Glomerular endothelial cell (primary cell): Measurements from ENCODE around the gene MLXIP. TPM values are rescaled to one million over a fixed set of nuclear protein-coding genes. Genes with fewer than 3 reads are reported as not detected.

Source experiments
- DNase-seq: peaks from one replicate; pipeline ENCODE4 v3.0.0-alpha.2; 2011; ENCODE audit warnings: low read depth, low spot score; ENCODE audit errors: extremely low read depth
- total RNA-seq: library from RNA; depleted of rRNA; stranded (reverse); fragments of >200 nt; gene quantifications from 2 replicates; pipeline ENCODE4 v1.2.3, GENCODE V29; 2015

The MLXIP gene
- total RNA-seq, 1 donor from 2014 or later, result 43.9 TPM

GRCh38 chr12:122140467-122141257, 62.1 kb downstream of the MLXIP start:
- no peak for DNase-seq

- DNase-seq, result no peak
These were observed 63.6 kb downstream of the MLXIP start for GRCh38 chr12:122141911-122142725.

GRCh38 chr12:122142857-122143256, 64.3 kb downstream of the MLXIP start:
- DNase-seq, result no peak

GRCh38 chr12:122144885-122145284, 66.3 kb downstream of the MLXIP start:
- no peak for DNase-seq

GRCh38 chr12:122145505-122146330, 67.2 kb downstream of the MLXIP start:
- DNase-seq, result no peak

- DNase-seq, result no peak
These were observed 69.1 kb downstream of the MLXIP start for GRCh38 chr12:122147514-122148290.

GRCh38 chr12:122148657-122149056, 70.1 kb downstream of the MLXIP start:
- no peak for DNase-seq

- DNase-seq, result no peak
These were observed 71.6 kb downstream of the MLXIP start for GRCh38 chr12:122150127-122150681.

GRCh38 chr12:122152754-122153153, 74.2 kb downstream of the MLXIP start:
- no peak for DNase-seq

- no peak for DNase-seq
These were observed 77.1 kb downstream of the MLXIP start for GRCh38 chr12:122155705-122156104.

GRCh38 chr12:122158700-122159285, 80.2 kb downstream of the MLXIP start:
- no peak for DNase-seq

- DNase-seq, result no peak
These were observed 81.3 kb downstream of the MLXIP start for GRCh38 chr12:122159882-122160281.

GRCh38 chr12:122160761-122161160, 82.2 kb downstream of the MLXIP start:
- no peak for DNase-seq

- DNase-seq, result no peak
These were observed 83.1 kb downstream of the MLXIP start for GRCh38 chr12:122161682-122162081.

GRCh38 chr12:122162976-122163375, 84.4 kb downstream of the MLXIP start:
- DNase-seq, result no peak

GRCh38 chr12:122166422-122167349, 88.1 kb downstream of the MLXIP start:
- no peak for DNase-seq

GRCh38 chr12:122167356-122167925, 88.9 kb downstream of the MLXIP start:
- DNase-seq, result peak; percentile 9

GRCh38 chr12:122168492-122168891, 89.9 kb downstream of the MLXIP start:
- no peak for DNase-seq
